ENCODE data around the gene WAC. TPM values are rescaled to one million over a fixed set of nuclear protein-coding genes. Genes with fewer than 3 reads are reported as not detected.

Gene WAC
- total RNA-seq, 1 donor from 2014 or later: 36.6 TPM

- TF ChIP-seq CTCF (IDR thresholded peaks at IDR 0.05; ENCODE audit: insufficient read depth, low read length, severe bottlenecking): no peak
- no peaks in the 10 kb centered on the region for H3K27me3 ChIP-seq (ENCODE audit: control insufficient read depth, insufficient read depth, low read length)
- H3K36me3 ChIP-seq (ENCODE audit: control insufficient read depth, insufficient read depth, low read length): peaks cover 4% of the 10 kb centered on the region
- H3K4me3 ChIP-seq (ENCODE audit: low read depth, low read length): no peak overlapping the region
- DNase-seq (ENCODE audit: low read depth): no peak
- no peak for FAIRE-seq
Observed at GRCh38 chr10:28586176-28586575, 53.3 kb downstream of the WAC start.

GRCh38 chr10:28587270-28587969, 54.5 kb downstream of the WAC start:
- H3K36me3 ChIP-seq (ENCODE audit: control insufficient read depth, insufficient read depth, low read length): peaks cover 4% of the 10 kb centered on the region

GRCh38 chr10:28587970-28588290, 55.0 kb downstream of the WAC start:
- no peaks in the 10 kb centered on the region for H3K27me3 ChIP-seq (ENCODE audit: control insufficient read depth, insufficient read depth, low read length)
- FAIRE-seq (no peak), DNase-seq (ENCODE audit: low read depth) (peak; percentile 33)
- peaks cover 4% of the 10 kb centered on the region for H3K36me3 ChIP-seq (ENCODE audit: control insufficient read depth, insufficient read depth, low read length)
- TF ChIP-seq CTCF (IDR thresholded peaks at IDR 0.05; ENCODE audit: insufficient read depth, low read length, severe bottlenecking): no peak
- H3K4me3 ChIP-seq (ENCODE audit: low read depth, low read length): no peak overlapping the region

More at GRCh38 chr10:28587270-28587969, 54.5 kb downstream of the WAC start:
- FAIRE-seq (no peak), DNase-seq (ENCODE audit: low read depth) (no peak)
- H3K27me3 ChIP-seq (ENCODE audit: control insufficient read depth, insufficient read depth, low read length): no peaks in the 10 kb centered on the region
- H3K4me3 ChIP-seq (ENCODE audit: low read depth, low read length): no peak overlapping the region
- no peak for TF ChIP-seq CTCF (IDR thresholded peaks at IDR 0.05; ENCODE audit: insufficient read depth, low read length, severe bottlenecking)

GRCh38 chr10:28592953-28593352, 60.0 kb downstream of the WAC start:
- Histone ChIP-seq H3K4me3 (ENCODE audit: low read depth, low read length) (no peak overlapping the region), H3K36me3 (ENCODE audit: control insufficient read depth, insufficient read depth, low read length) (peaks cover 4% of the 10 kb centered on the region), H3K27me3 (ENCODE audit: control insufficient read depth, insufficient read depth, low read length) (no peaks in the 10 kb centered on the region)
- no peak for FAIRE-seq
- TF ChIP-seq CTCF (IDR thresholded peaks at IDR 0.05; ENCODE audit: insufficient read depth, low read length, severe bottlenecking): no peak
- peak; percentile 92 for DNase-seq (ENCODE audit: low read depth)

GRCh38 chr10:28593811-28594210, 60.9 kb downstream of the WAC start:
- no peak for TF ChIP-seq CTCF (IDR thresholded peaks at IDR 0.05; ENCODE audit: insufficient read depth, low read length, severe bottlenecking)
- H3K36me3 ChIP-seq (ENCODE audit: control insufficient read depth, insufficient read depth, low read length): peaks cover 4% of the 10 kb centered on the region
- peak; percentile 59 for DNase-seq (ENCODE audit: low read depth)
- H3K4me3 ChIP-seq (ENCODE audit: low read depth, low read length): no peak overlapping the region
- no peaks in the 10 kb centered on the region for H3K27me3 ChIP-seq (ENCODE audit: control insufficient read depth, insufficient read depth, low read length)
- no peak for FAIRE-seq

- Histone ChIP-seq H3K36me3 (ENCODE audit: control insufficient read depth, insufficient read depth, low read length) (peaks cover 4% of the 10 kb centered on the region), H3K4me3 (ENCODE audit: low read depth, low read length) (no peak overlapping the region), H3K27me3 (ENCODE audit: control insufficient read depth, insufficient read depth, low read length) (no peaks in the 10 kb centered on the region)
- TF ChIP-seq CTCF (IDR thresholded peaks at IDR 0.05; ENCODE audit: insufficient read depth, low read length, severe bottlenecking): no peak
- DNase-seq (ENCODE audit: low read depth) (no peak), FAIRE-seq (no peak)
Observed at GRCh38 chr10:28594406-28594805, 61.5 kb downstream of the WAC start.
